Measurements from ENCODE around the gene ADGRV1.

DNA sequence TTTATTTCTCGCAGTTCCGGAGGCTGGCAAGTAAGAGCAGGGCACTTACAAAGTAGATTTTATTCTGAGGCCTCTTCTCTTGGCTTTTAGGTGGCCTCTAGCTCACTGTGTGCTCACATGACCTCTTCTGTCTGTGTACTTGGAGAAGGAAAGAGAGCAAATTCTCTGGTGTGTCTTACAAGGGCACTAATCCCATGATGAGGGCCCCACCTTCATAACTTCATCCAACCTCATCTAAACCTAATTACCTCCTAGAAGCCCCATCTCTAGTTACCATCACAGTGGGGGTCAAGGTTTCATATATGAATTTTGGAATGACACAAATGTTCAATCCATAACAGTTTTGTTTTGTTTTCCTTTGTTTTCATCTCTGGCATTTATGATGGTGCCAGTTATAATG lies 376.1 kb downstream of the ADGRV1 start:
- TF ChIP-seq, protein P1, sequence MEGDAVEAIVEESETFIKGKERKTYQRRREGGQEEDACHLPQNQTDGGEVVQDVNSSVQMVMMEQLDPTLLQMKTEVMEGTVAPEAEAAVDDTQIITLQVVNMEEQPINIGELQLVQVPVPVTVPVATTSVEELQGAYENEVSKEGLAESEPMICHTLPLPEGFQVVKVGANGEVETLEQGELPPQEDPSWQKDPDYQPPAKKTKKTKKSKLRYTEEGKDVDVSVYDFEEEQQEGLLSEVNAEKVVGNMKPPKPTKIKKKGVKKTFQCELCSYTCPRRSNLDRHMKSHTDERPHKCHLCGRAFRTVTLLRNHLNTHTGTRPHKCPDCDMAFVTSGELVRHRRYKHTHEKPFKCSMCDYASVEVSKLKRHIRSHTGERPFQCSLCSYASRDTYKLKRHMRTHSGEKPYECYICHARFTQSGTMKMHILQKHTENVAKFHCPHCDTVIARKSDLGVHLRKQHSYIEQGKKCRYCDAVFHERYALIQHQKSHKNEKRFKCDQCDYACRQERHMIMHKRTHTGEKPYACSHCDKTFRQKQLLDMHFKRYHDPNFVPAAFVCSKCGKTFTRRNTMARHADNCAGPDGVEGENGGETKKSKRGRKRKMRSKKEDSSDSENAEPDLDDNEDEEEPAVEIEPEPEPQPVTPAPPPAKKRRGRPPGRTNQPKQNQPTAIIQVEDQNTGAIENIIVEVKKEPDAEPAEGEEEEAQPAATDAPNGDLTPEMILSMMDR (IDR thresholded peaks at IDR 0.05), result no peak
- TF ChIP-seq POLR2A (IDR thresholded peaks at IDR 0.05), result no peak
